Suprapubic skin (tissue), 4 donors: Measurements from ENCODE around the gene RAB6B. TPM values are rescaled to one million over a fixed set of nuclear protein-coding genes. Genes with fewer than 3 reads are reported as not detected.

Experiments used
- DNase-seq, 2 donors: peaks; one replicate each; pipeline ENCODE4 v3.0.0-alpha.2; 2019; ENCODE audit warnings: low spot score in 2 of 2
- H3K27ac ChIP-seq: fragments of 200-600 bp; sonication (generic); one replicate; pipeline ENCODE4 v1.5.1; 2019
- H3K27me3 ChIP-seq: fragments of 200-600 bp; sonication (generic); one replicate; pipeline ENCODE4 v1.5.1; 2019
- H3K36me3 ChIP-seq: fragments of 200-600 bp; sonication (generic); one replicate; pipeline ENCODE4 v1.5.1; 2019
- H3K4me1 ChIP-seq: fragments of 200-600 bp; sonication (generic); one replicate; pipeline ENCODE4 v1.5.1; 2019
- H3K4me3 ChIP-seq: fragments of 200-600 bp; sonication (generic); one replicate; pipeline ENCODE4 v1.5.1; 2019; ENCODE audit warnings: mild to moderate bottlenecking
- H3K9me3 ChIP-seq: fragments of 200-600 bp; sonication (generic); one replicate; pipeline ENCODE4 v1.5.1; 2019
- EP300 ChIP-seq: sonication (generic); formaldehyde crosslinking; IDR thresholded peaks from one replicate; pipeline ENCODE4 v1.6.1; 2017; ENCODE audit warnings: antibody characterized with exemption
- POLR2A ChIP-seq, 2 donors: fragments of 450-650 bp; IDR thresholded peaks; one replicate each; pipeline ENCODE4 v1.6.1; 2017; ENCODE audit warnings: antibody characterized with exemption in 2 of 2, mild to moderate bottlenecking in 2 of 2, moderate library complexity in 2 of 2
- POLR2AphosphoS5 ChIP-seq, 3 donors: sonication (generic); formaldehyde crosslinking; IDR thresholded peaks; one replicate each; pipeline ENCODE4 v1.6.1; 2017; ENCODE audit warnings: antibody characterized with exemption in 3 of 3
- WGBS: methylation state at CpG from one replicate; pipeline ENCODE4 v1.1.5; 2018; 5-methylcytosine and 5-hydroxymethylcytosine counted together
- total RNA-seq, 4 donors: library from RNA; depleted of rRNA; stranded (reverse); fragments of >200 nt; gene quantifications; one replicate each; pipeline ENCODE4 v1.1.0, GENCODE V29; 2016
- TF ChIP-seq, protein P1 (sequence below), 2 donors: fragments of 200-600 bp in 1 of 2; fragments of 450-650 bp in 1 of 2; sonication (generic) in 1 of 2; IDR thresholded peaks; one replicate each; pipeline ENCODE4 v1.5.1; 2016 to 2019; ENCODE audit warnings: antibody characterized with exemption in 2 of 2, mild to moderate bottlenecking in 1 of 2, moderate library complexity in 1 of 2

The RAB6B gene
- total RNA-seq, 4 donors from 2014 or later, result 0.34 to 1.3 (median 0.83) TPM

DNA sequence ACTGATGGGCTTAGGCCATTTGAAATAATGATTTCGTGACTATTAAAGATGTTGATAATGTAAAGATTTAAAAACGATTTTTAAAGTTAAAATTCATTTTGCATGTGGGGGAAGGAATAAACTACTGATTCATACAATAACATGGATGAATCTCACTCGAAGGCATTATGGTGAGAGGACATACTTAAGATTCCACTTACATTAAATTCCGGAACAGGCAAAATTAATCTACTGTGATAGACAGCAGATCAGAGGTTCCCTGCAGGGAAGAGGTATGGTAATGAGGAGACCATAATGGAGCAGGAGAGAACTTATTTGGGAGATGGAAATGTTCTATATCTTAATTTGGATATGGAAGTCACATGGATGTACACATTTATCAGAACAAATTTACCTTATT, 28.4 kb upstream of the RAB6B start:
- Histone ChIP-seq H3K27ac (no peak overlapping the region), H3K4me3 (no peak overlapping the region), H3K4me1 (peaks cover 16% of the 10 kb centered on the region), H3K36me3 (no peaks in the 10 kb centered on the region), H3K9me3 (no peaks in the 10 kb centered on the region), H3K27me3 (no peaks in the 10 kb centered on the region)
- WGBS, result 68% methylated on average over 4 of the region's 4 CpGs
- DNase-seq, result no peak
- TF ChIP-seq POLR2AphosphoS5 (IDR thresholded peaks at IDR 0.05), result no peak
- no peak for TF ChIP-seq POLR2A (IDR thresholded peaks at IDR 0.05)
- no peak for TF ChIP-seq EP300
- TF ChIP-seq, protein P1, sequence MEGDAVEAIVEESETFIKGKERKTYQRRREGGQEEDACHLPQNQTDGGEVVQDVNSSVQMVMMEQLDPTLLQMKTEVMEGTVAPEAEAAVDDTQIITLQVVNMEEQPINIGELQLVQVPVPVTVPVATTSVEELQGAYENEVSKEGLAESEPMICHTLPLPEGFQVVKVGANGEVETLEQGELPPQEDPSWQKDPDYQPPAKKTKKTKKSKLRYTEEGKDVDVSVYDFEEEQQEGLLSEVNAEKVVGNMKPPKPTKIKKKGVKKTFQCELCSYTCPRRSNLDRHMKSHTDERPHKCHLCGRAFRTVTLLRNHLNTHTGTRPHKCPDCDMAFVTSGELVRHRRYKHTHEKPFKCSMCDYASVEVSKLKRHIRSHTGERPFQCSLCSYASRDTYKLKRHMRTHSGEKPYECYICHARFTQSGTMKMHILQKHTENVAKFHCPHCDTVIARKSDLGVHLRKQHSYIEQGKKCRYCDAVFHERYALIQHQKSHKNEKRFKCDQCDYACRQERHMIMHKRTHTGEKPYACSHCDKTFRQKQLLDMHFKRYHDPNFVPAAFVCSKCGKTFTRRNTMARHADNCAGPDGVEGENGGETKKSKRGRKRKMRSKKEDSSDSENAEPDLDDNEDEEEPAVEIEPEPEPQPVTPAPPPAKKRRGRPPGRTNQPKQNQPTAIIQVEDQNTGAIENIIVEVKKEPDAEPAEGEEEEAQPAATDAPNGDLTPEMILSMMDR (IDR thresholded peaks at IDR 0.05), result no peak

DNA sequence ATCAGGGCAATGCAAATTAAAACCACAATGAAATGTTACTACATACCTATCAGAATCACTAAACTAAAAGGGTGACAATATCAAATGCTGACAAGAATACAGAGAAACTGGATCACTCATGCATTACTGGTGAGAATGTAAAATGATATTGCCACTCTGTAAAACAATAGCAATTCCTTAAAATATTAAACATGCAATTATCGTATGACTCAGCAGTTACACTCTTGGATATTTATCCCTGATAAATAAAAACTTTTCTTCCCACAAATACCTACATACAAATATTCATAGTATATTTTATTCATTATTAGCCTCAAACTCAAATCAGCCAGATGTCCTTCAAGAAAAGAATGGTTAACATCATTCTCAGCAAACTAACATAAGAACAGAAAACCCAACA, 25.9 kb upstream of the RAB6B start:
- Histone ChIP-seq H3K9me3 (no peaks in the 10 kb centered on the region), H3K36me3 (no peaks in the 10 kb centered on the region), H3K4me1 (no peaks in the 10 kb centered on the region), H3K27ac (no peak overlapping the region), H3K27me3 (no peaks in the 10 kb centered on the region), H3K4me3 (no peak overlapping the region)
- TF ChIP-seq EP300 (no peak), POLR2AphosphoS5 (IDR thresholded peaks at IDR 0.05) (no peak), POLR2A (IDR thresholded peaks at IDR 0.05) (no peak)
- no peak for DNase-seq
- WGBS, result 98% methylated on average over 1 of the region's 1 CpG

DNA sequence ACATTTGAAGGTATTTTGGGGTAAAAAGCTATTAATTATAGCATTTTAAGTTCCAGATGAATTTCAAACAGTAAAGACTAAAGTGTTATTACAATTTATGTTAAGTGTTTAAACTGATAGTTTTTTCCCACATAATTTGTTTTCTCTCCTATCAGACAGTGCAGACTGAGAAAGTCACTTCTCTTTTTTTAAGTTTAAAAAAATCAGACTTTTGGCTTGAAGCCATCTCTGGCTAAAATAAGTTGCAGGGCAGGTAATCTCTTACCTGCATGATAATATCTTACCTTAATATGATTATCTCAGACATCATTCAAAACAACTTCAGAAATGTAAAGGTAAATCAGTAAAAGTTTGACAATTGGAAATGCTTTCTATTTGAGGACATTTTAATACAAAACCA, 21.5 kb upstream of the RAB6B start:
- H3K9me3 ChIP-seq, result no peaks in the 10 kb centered on the region
- no peaks in the 10 kb centered on the region for H3K4me1 ChIP-seq
- no peaks in the 10 kb centered on the region for H3K36me3 ChIP-seq
- no peak for DNase-seq
- no peak overlapping the region for H3K4me3 ChIP-seq
- TF ChIP-seq POLR2AphosphoS5 (IDR thresholded peaks at IDR 0.05) (no peak), POLR2A (IDR thresholded peaks at IDR 0.05) (no peak), EP300 (no peak)
- TF ChIP-seq, protein P1 (IDR thresholded peaks at IDR 0.05), result no peak
- H3K27ac ChIP-seq, result no peak overlapping the region
- peaks cover 5% of the 10 kb centered on the region for H3K27me3 ChIP-seq

DNA sequence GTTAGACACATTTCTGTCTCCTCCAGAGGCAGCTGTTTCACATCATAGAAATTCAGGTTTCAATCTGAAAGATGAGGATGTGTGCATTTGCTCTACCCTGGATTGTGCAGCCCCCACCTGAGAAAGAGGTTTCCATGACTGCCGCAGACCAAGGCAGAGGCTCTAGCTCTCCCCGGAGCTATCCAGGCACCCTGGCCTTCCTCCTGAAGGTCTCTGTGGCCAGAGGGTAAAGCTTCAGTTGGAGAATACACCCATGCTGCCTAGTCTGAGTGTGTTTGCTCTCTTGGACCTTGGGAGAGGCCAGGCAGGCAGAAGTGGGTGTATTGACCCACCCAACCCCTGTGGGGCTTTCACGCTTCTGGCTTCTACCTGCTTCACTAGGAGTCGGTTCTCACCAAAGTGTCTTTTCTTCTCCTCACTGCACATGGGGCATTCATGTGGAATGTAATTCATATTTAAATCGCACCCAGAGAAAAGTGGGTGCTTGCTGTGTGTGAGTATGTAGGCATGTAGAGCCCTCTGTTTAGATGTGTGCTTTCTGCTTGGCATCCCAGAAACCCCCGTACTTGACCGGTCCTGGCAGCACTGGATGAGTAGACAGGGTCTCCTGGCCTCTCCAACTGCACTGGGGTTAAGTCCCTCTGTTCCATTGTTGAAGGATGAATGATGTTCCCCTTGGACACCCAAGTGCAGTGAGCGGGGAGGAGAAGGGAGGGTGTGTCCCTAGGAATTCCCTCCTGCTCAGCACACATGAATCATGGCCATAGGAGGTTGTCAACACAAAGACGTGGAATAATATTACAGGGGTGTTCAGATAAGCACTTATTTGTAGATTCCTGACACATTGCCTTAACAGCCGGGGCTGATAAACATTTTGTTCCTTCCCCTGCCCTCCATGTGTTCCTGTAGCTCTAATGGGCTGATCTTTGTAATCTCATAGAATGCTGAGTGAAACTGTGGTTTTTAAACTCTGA, 20.3 kb upstream of the RAB6B start:
- H3K4me3 ChIP-seq, result no peak overlapping the region
- no peak for DNase-seq
- H3K27ac ChIP-seq, result no peak overlapping the region
- TF ChIP-seq POLR2AphosphoS5 (IDR thresholded peaks at IDR 0.05), result no peak
- TF ChIP-seq EP300, result no peak
- no peak for TF ChIP-seq POLR2A (IDR thresholded peaks at IDR 0.05)
- TF ChIP-seq, protein P1 (IDR thresholded peaks at IDR 0.05), result no peak
- H3K36me3 ChIP-seq, result no peaks in the 10 kb centered on the region
- no peaks in the 10 kb centered on the region for H3K4me1 ChIP-seq
- H3K9me3 ChIP-seq, result no peaks in the 10 kb centered on the region
- 79% methylated on average over 7 of the region's 10 CpGs for WGBS
- H3K27me3 ChIP-seq, result peaks cover 5% of the 10 kb centered on the region

DNA sequence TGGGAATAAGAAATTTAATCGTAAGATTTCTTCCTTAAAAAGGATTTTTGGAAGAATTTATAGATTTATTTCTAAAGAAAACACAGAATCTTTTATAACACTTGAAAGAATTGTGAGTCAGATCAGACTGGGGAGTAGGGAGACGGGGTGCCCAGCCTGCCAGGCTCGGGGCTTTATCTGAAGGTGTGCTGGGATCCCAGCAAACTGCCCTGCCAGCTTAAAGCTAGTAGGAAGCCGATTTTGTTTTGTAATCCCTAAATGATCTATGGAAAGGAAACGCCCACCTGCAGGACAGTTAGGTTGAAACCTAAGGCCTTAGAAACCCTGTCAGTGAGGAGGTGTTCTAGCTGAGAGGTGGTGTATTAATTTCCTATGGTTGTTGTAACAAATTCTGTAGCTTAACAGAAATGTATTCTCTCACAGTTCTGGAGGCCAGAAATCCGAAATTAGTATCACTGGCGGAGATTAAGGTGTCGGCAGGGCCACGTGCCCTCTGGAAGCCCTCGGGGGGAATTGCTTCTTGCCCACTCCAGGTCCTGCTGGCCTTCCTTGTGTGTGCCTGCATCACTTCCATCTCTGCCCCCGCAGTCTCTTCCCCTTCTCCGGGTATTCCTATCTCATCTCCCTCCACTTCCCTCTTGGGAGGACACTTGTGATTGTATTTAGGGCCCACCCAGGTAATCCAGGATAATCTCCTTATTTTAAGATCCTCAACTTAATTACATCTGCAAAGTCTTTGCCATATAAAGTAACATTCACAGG, 19.3 kb upstream of the RAB6B start:
- 86% methylated on average over 12 of the region's 12 CpGs for WGBS

More for the DNA sequence above, 19.3 kb upstream of the RAB6B start:
- H3K9me3 ChIP-seq, result no peaks in the 10 kb centered on the region
- H3K4me1 ChIP-seq, result no peaks in the 10 kb centered on the region
- peaks cover 5% of the 10 kb centered on the region for H3K27me3 ChIP-seq
- no peak overlapping the region for H3K4me3 ChIP-seq
- TF ChIP-seq POLR2AphosphoS5 (IDR thresholded peaks at IDR 0.05), result no peak
- TF ChIP-seq, protein P1 (IDR thresholded peaks at IDR 0.05), result no peak
- no peak for TF ChIP-seq EP300
- no peak for TF ChIP-seq POLR2A (IDR thresholded peaks at IDR 0.05)
- no peak overlapping the region for H3K27ac ChIP-seq
- H3K36me3 ChIP-seq, result no peaks in the 10 kb centered on the region
- DNase-seq, result no peak
